ENCODE measurements around the gene FLRT2. TPM values are rescaled to one million over a fixed set of nuclear protein-coding genes. Genes with fewer than 3 reads are reported as not detected.

FLRT2 gene
- not detected for total RNA-seq

- Mint-ChIP-seq H3K4me3 (no peak within 1 kb of the TSS), H3K36me3 (peaks cover 16% of the 10 kb centered on the region), H3K9me3 (ENCODE audit: low read depth) (no peaks in the 10 kb centered on the region), H3K27me3 (peaks cover 58% of the 10 kb centered on the region), H3K27ac (peak within 1 kb of the TSS; percentile 60), H3K4me1 (peaks cover 11% of the 10 kb centered on the region)
- no peak for DNase-seq
- no peak for ATAC-seq
- CTCF ChIA-PET, result no interaction called here
Observed at GRCh38 chr14:85529803-85530574, at the start of gene FLRT2. FLRT2 (plus strand) TSS chr14:85530144; CDS start chr14:85621515, 91,371 bp downstream.

DNA sequence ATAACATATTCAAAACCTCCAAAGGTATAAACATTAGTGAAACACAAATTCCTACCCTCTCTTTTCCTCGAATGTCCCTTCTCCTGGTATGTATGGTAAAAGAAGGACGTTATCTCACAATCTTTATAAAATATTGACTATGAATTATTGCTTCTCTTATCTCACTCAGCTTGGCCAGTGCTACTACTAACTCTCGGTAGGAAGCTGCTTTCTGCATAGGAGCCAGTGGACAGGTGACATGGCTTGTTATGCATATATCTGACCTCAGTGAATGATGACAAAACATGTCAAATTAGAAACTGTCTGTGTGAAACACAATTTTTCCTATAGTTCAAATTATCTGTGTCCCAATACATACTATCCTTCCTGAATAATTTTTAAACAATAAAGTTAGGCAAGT, 48.5 kb upstream of the FLRT2 start:
- Mint-ChIP-seq H3K4me3 (no peak overlapping the region), H3K36me3 (no peaks in the 10 kb centered on the region), H3K27me3 (no peaks in the 10 kb centered on the region), H3K9me3 (ENCODE audit: low read depth) (no peaks in the 10 kb centered on the region), H3K4me1 (no peaks in the 10 kb centered on the region), H3K27ac (no peak overlapping the region)
- ATAC-seq, result no peak
- CTCF ChIA-PET, result no interaction called here
- DNase-seq, result no peak

DNA sequence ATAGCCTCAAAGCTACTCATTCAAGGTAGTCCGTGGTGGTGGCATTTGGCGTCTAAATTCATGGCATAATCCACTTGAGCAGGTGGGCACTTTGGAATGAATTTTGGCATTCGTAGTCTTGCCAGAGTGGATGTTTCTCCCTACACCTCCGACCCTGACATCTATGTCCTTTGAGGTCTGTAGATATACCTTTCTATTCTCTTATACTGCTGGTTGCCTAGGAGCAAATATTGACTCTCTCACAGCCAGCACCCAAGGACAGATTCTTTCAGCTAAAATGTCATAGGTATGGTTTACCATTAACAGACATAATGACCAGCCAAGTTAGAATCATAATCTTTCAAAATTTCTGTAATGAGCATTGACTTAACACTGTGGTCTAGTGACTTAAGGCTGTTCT, 47.4 kb upstream of the FLRT2 start:
- ATAC-seq (no peak), DNase-seq (no peak)
- no peak overlapping the region for H3K27ac Mint-ChIP-seq
- no peaks in the 10 kb centered on the region for H3K27me3 Mint-ChIP-seq
- CTCF ChIA-PET, result no interaction called here
- no peaks in the 10 kb centered on the region for H3K4me1 Mint-ChIP-seq
- H3K9me3 Mint-ChIP-seq (ENCODE audit: low read depth), result peaks cover 4% of the 10 kb centered on the region
- H3K4me3 Mint-ChIP-seq, result no peak overlapping the region
- no peaks in the 10 kb centered on the region for H3K36me3 Mint-ChIP-seq

- no peak overlapping the region for H3K27ac Mint-ChIP-seq
- H3K4me3 Mint-ChIP-seq, result no peak overlapping the region
- H3K36me3 Mint-ChIP-seq, result no peaks in the 10 kb centered on the region
- no peak for DNase-seq
- no peaks in the 10 kb centered on the region for H3K27me3 Mint-ChIP-seq
- H3K9me3 Mint-ChIP-seq (ENCODE audit: low read depth), result peaks cover 4% of the 10 kb centered on the region
- CTCF ChIA-PET, result no interaction called here
- no peaks in the 10 kb centered on the region for H3K4me1 Mint-ChIP-seq
- no peak for ATAC-seq
Observed at GRCh38 chr14:85483037-85483436, 46.9 kb upstream of the FLRT2 start.

- no peak for DNase-seq
- Mint-ChIP-seq H3K27ac (no peak overlapping the region), H3K4me3 (no peak overlapping the region), H3K9me3 (ENCODE audit: low read depth) (peaks cover 4% of the 10 kb centered on the region), H3K36me3 (no peaks in the 10 kb centered on the region), H3K27me3 (no peaks in the 10 kb centered on the region), H3K4me1 (no peaks in the 10 kb centered on the region)
- CTCF ChIA-PET, result no interaction called here
- ATAC-seq, result no peak
Observed at GRCh38 chr14:85483652-85484051, 46.3 kb upstream of the FLRT2 start.

GRCh38 chr14:85487215-85487614, 42.7 kb upstream of the FLRT2 start:
- CTCF ChIA-PET, result no interaction called here
- Mint-ChIP-seq H3K9me3 (ENCODE audit: low read depth) (peaks cover 13% of the 10 kb centered on the region), H3K4me3 (no peak overlapping the region), H3K27me3 (no peaks in the 10 kb centered on the region), H3K27ac (no peak overlapping the region), H3K4me1 (no peaks in the 10 kb centered on the region), H3K36me3 (no peaks in the 10 kb centered on the region)
- ATAC-seq (no peak), DNase-seq (no peak)

GRCh38 chr14:85501751-85502150, 28.2 kb upstream of the FLRT2 start:
- CTCF ChIA-PET, result no interaction called here
- Mint-ChIP-seq H3K27ac (no peak overlapping the region), H3K4me3 (no peak overlapping the region), H3K36me3 (no peaks in the 10 kb centered on the region), H3K9me3 (ENCODE audit: low read depth) (peaks cover 5% of the 10 kb centered on the region), H3K4me1 (no peaks in the 10 kb centered on the region), H3K27me3 (no peaks in the 10 kb centered on the region)
- ATAC-seq (no peak), DNase-seq (no peak)

GRCh38 chr14:85508863-85509262, 21.1 kb upstream of the FLRT2 start:
- Mint-ChIP-seq H3K36me3 (no peaks in the 10 kb centered on the region), H3K27ac (no peak overlapping the region), H3K27me3 (no peaks in the 10 kb centered on the region), H3K9me3 (ENCODE audit: low read depth) (no peaks in the 10 kb centered on the region), H3K4me3 (no peak overlapping the region), H3K4me1 (no peaks in the 10 kb centered on the region)
- DNase-seq (no peak), ATAC-seq (no peak)
- CTCF ChIA-PET, result no interaction called here

DNA sequence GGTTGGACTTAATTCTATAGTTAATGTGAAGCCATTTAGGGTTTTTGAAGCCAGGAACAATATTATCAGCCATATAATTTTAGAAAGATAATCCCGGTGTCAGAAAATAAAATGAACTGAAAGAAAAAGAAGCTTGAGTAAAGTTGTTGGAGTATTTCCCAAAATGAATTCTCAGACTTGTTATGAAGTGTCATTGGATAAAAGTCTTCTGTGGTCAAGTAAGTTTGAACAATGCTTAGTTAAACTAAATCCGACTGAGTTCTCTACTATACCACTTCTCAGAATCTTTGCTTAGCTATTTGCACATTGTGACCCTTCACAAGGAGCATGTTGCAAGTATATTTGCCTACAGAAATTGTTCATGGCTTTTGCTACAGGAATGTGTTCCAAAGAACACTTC, 17.5 kb upstream of the FLRT2 start:
- Mint-ChIP-seq H3K27ac (no peak overlapping the region), H3K4me3 (no peak overlapping the region), H3K27me3 (no peaks in the 10 kb centered on the region), H3K36me3 (no peaks in the 10 kb centered on the region), H3K4me1 (no peaks in the 10 kb centered on the region), H3K9me3 (ENCODE audit: low read depth) (no peaks in the 10 kb centered on the region)
- ATAC-seq (no peak), DNase-seq (no peak)
- CTCF ChIA-PET, result no interaction called here

DNA sequence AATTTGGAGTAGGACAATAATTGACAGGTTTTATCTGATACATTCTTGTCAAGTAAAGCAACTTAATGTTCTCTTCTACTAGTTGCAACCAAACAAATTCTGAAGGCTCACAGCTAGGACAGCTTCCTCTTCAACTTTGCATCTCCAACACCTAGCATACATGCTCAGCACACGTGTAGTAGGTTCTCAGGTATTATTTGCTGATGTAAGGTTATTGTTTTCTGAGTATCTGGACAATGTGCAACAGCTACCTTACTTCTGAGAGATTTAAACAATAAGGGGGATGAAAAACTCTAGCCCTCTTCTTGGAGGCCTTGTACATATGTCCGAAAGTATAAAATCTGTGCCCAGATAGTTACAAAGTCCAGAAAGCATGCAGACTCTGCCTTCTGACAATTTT, 15.5 kb upstream of the FLRT2 start:
- CTCF ChIA-PET, result no interaction called here
- Mint-ChIP-seq H3K9me3 (ENCODE audit: low read depth) (no peaks in the 10 kb centered on the region), H3K36me3 (no peaks in the 10 kb centered on the region), H3K27me3 (no peaks in the 10 kb centered on the region), H3K4me3 (no peak overlapping the region), H3K4me1 (no peaks in the 10 kb centered on the region), H3K27ac (no peak overlapping the region)
- DNase-seq (no peak), ATAC-seq (no peak)

DNA sequence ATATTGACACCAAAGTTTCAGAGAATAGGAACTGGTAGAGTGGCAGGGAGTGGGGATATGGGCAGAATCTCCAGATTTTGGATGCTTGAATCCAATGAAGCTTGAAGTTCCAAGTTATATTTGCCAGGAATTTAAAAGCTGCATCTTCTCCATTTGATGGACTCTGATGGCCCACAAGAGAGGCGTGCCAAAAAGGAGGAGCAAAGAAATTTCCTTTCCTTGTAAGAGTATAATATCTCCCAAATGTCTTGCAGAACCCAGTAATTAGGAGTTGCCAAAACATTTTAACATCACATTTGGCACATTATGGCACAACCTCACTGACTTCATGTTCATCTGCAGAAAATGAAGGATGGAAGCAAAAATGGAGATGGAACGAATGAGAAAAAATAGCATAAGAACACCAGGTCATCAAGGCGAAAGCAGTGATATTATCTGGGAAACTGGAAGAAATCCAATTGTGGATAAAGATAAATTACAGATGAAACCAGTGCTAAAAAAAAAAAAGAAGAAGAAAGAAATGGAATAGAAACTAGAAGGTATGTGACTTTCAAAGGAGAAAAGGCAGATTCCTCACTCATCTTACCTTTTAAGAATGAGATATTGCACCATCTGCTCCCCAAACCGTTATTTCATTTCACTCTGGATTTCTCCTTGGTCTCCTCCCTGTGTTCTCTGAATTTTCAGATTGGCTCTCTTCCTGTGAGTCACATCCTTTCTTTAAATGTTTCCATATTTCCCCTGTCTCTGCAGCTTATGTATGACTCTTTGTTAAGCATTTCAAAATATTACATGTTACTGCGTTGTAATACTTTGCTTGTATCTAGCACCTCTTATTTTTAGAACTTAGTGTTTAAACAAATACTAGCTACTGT, 13.5 kb upstream of the FLRT2 start:
- Mint-ChIP-seq H3K4me3 (no peak overlapping the region), H3K9me3 (ENCODE audit: low read depth) (no peaks in the 10 kb centered on the region), H3K36me3 (no peaks in the 10 kb centered on the region), H3K27me3 (no peaks in the 10 kb centered on the region), H3K27ac (no peak overlapping the region), H3K4me1 (no peaks in the 10 kb centered on the region)
- CTCF ChIA-PET, result no interaction called here
- ATAC-seq, result no peak
- no peak for DNase-seq

DNA sequence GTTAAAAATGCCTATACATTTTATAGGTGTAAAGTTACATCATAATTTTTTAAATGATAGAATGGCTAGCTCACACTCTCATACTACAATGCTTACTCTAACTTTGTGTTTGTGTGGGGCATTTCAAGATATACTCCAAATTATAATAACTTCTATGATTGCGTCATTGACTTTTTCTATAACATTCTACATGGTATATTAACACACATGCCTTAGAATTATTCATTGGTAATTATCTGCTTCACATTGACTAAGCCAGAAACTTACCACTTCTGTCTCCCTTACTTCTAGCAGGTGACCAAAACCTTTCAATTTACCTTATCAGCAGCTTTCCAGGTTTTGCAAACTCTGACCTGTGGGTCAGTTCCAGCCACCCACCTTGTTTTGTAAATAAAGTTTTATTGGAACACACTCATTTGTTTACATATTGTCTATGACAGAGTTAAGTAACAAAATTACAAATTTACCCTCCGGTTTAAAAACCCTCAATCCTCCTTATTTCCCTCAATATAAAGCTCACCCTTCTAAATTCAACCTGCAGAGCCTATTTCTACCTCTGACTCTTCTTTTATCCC, 12.7 kb upstream of the FLRT2 start:
- Mint-ChIP-seq H3K36me3 (no peaks in the 10 kb centered on the region), H3K4me3 (no peak overlapping the region), H3K27ac (no peak overlapping the region), H3K4me1 (no peaks in the 10 kb centered on the region), H3K27me3 (no peaks in the 10 kb centered on the region), H3K9me3 (ENCODE audit: low read depth) (no peaks in the 10 kb centered on the region)
- DNase-seq (no peak), ATAC-seq (no peak)
- CTCF ChIA-PET, result no interaction called here

- no peaks in the 10 kb centered on the region for H3K36me3 Mint-ChIP-seq
- no peak overlapping the region for H3K27ac Mint-ChIP-seq
- H3K4me3 Mint-ChIP-seq, result no peak overlapping the region
- ATAC-seq (no peak), DNase-seq (no peak)
- CTCF ChIA-PET, result no interaction called here
- no peaks in the 10 kb centered on the region for H3K27me3 Mint-ChIP-seq
- H3K4me1 Mint-ChIP-seq, result no peaks in the 10 kb centered on the region
- H3K9me3 Mint-ChIP-seq (ENCODE audit: low read depth), result no peaks in the 10 kb centered on the region
Observed at GRCh38 chr14:85519661-85520305, 10.2 kb upstream of the FLRT2 start.
